Activated T-helper 1 cell treated with anti-CD3 and anti-CD28 coated beads, Interleukin-12 subunit alpha, Interleukin-12 subunit beta, Interleukin-2, Interleukin-4 antibody, amounts not matched to agents 30 ng/mL and 10 ng/mL and 1 ng/mL, durations not matched to agents 14 hours and 24 hours and 36 hours (primary cell): ENCODE measurements around the gene ZYG11B. TPM values are rescaled to one million over a fixed set of nuclear protein-coding genes. Genes with fewer than 3 reads are reported as not detected.
"Not testable (repeated sequence)": the region's sequence is repeated elsewhere in the genome, so short reads cannot be mapped to it uniquely, and the experiment has no call there.

Experiments used
- DNase-seq: peaks from one replicate; pipeline ENCODE4 v3.0.0; 2021; ENCODE audit warnings: low spot score
- H3K27ac Mint-ChIP-seq: one replicate; pipeline ENCODE4 v1.8.0; 2021; ENCODE audit warnings: mild to moderate bottlenecking, mixed read lengths
- H3K27me3 Mint-ChIP-seq: one replicate; pipeline ENCODE4 v1.8.0; 2022; ENCODE audit warnings: mild to moderate bottlenecking, moderate library complexity, mixed read lengths; ENCODE audit not compliant: insufficient read depth
- H3K36me3 Mint-ChIP-seq: one replicate; pipeline ENCODE4 v1.8.0; 2021; ENCODE audit warnings: low read depth, mixed read lengths
- H3K4me1 Mint-ChIP-seq: one replicate; pipeline ENCODE4 v1.8.0; 2021; ENCODE audit warnings: low read depth, mixed read lengths
- H3K4me3 Mint-ChIP-seq: one replicate; pipeline ENCODE4 v1.8.0; 2021; ENCODE audit warnings: mild to moderate bottlenecking, moderate library complexity, mixed read lengths
- H3K9me3 Mint-ChIP-seq: one replicate; pipeline ENCODE4 v1.8.0; 2021; ENCODE audit warnings: mixed read lengths
- intact Hi-C: fragments of 100-400 bp; cut with micrococcal nuclease; formaldehyde crosslinking; loops from one replicate; pipeline ENCODE4 v1.15.1; 2024
- total RNA-seq: library from RNA; stranded (reverse); gene quantifications from 2 replicates; pipeline ENCODE4 v1.2.3, GENCODE V29; 2022

The ZYG11B gene
- total RNA-seq, 1 donor from 2014 or later = 8.4 TPM

DNA sequence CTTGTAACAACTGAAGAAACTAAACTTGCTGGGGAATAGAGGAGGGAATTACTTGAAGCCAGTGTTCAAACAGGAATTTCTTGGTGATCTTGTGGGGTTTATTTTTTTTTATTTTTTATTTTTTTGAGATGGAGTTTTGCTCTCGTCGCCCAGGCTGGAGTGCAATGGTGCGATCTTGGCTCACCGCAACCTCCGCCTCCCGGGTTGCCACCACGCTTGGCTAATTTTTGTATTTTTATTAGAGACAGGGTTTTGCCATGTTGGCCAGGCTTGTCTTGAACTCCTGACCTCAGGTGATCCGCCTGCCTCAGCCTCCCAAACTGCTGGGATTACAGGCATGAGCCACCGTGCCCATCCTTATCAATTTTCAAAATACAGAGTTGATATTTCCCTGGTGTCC lies 23.2 kb downstream of the ZYG11B start:
- DNase-seq, H3K4me3 Mint-ChIP-seq, H3K27me3 Mint-ChIP-seq, intact Hi-C loops, H3K9me3 Mint-ChIP-seq, H3K27ac Mint-ChIP-seq, H3K4me1 Mint-ChIP-seq, H3K36me3 Mint-ChIP-seq: not testable (repeated sequence)

- intact Hi-C loops, DNase-seq, H3K36me3 Mint-ChIP-seq, H3K9me3 Mint-ChIP-seq, H3K27ac Mint-ChIP-seq, H3K27me3 Mint-ChIP-seq, H3K4me3 Mint-ChIP-seq, H3K4me1 Mint-ChIP-seq: not testable (repeated sequence)
Measured at GRCh38 chr1:52750139-52750538, 23.9 kb downstream of the ZYG11B start.

- no peak overlapping the region for H3K27ac Mint-ChIP-seq
Measured at GRCh38 chr1:52751589-52752483, 25.6 kb downstream of the ZYG11B start.

GRCh38 chr1:52752484-52752826 lies 26.2 kb downstream of the ZYG11B start:
- no peak for DNase-seq
- no peak overlapping the region for H3K27ac Mint-ChIP-seq
- no peaks in the 10 kb centered on the region for H3K4me1 Mint-ChIP-seq
- intact Hi-C loops = no loop called here
- H3K27me3 Mint-ChIP-seq = no peaks in the 10 kb centered on the region
- H3K9me3 Mint-ChIP-seq = no peaks in the 10 kb centered on the region
- H3K4me3 Mint-ChIP-seq = no peak overlapping the region
- peaks cover 2% of the 10 kb centered on the region for H3K36me3 Mint-ChIP-seq

More at GRCh38 chr1:52751589-52752483, 25.6 kb downstream of the ZYG11B start:
- H3K36me3 Mint-ChIP-seq = peaks cover 2% of the 10 kb centered on the region
- no peak overlapping the region for H3K4me3 Mint-ChIP-seq
- no peaks in the 10 kb centered on the region for H3K9me3 Mint-ChIP-seq
- intact Hi-C loops = no loop called here
- DNase-seq = no peak
- H3K4me1 Mint-ChIP-seq = no peaks in the 10 kb centered on the region
- no peaks in the 10 kb centered on the region for H3K27me3 Mint-ChIP-seq

GRCh38 chr1:52753169-52753568 lies 26.9 kb downstream of the ZYG11B start:
- H3K36me3 Mint-ChIP-seq = peaks cover 2% of the 10 kb centered on the region
- intact Hi-C loops = no loop called here

GRCh38 chr1:52756020-52756419 lies 29.8 kb downstream of the ZYG11B start:
- Mint-ChIP-seq H3K9me3 (no peaks in the 10 kb centered on the region), H3K27ac (no peak overlapping the region), H3K4me3 (no peak overlapping the region), H3K36me3 (peaks cover 2% of the 10 kb centered on the region), H3K27me3 (no peaks in the 10 kb centered on the region), H3K4me1 (no peaks in the 10 kb centered on the region)
- DNase-seq = no peak
- intact Hi-C loops = no loop called here

More at GRCh38 chr1:52753169-52753568, 26.9 kb downstream of the ZYG11B start:
- no peak for DNase-seq
- no peaks in the 10 kb centered on the region for H3K27me3 Mint-ChIP-seq
- no peak overlapping the region for H3K27ac Mint-ChIP-seq
- H3K4me1 Mint-ChIP-seq = no peaks in the 10 kb centered on the region
- no peaks in the 10 kb centered on the region for H3K9me3 Mint-ChIP-seq
- no peak overlapping the region for H3K4me3 Mint-ChIP-seq

- intact Hi-C loops = no loop called here
- no peak for DNase-seq
- no peak overlapping the region for H3K27ac Mint-ChIP-seq
- H3K27me3 Mint-ChIP-seq = no peaks in the 10 kb centered on the region
- H3K4me3 Mint-ChIP-seq = no peak overlapping the region
- H3K9me3 Mint-ChIP-seq = no peaks in the 10 kb centered on the region
- H3K36me3 Mint-ChIP-seq = peaks cover 11% of the 10 kb centered on the region
- H3K4me1 Mint-ChIP-seq = no peaks in the 10 kb centered on the region
Measured at GRCh38 chr1:52759908-52760307, 33.7 kb downstream of the ZYG11B start.

DNA sequence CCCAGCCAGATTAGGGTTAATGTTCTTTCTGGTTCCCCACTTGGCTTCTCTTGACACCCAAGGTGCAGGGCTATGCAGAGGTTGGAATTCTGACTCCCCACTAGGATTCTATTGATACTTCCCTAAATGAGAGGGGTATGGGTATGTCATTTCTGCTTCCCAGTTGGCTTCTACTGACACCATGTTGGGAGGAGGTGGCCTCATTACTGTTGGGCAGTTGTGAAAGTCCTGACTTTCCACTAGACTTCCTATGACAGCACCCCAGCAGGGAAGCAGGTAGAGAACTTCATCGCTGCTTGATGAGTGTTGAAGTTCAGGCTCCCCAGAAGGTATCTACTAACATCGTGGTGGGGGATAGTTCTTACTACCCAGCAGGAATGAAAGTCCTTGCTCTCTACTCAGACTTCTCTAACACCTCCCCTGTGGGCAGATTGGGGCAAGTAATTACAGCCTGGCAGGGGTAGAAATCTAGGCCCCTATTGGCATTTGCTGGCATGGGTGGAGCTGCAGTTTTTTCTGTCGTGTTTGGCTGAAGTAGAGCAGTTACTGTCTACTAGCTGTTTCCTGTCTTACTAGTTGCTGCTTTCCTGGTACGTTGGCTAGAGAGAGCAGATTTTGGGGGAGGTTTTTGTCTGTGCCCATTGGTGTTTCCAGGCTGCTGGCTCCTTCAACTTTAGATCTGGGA lies 41.5 kb downstream of the ZYG11B start:
- Mint-ChIP-seq H3K4me3 (no peak overlapping the region), H3K36me3 (peaks cover 11% of the 10 kb centered on the region), H3K9me3 (no peaks in the 10 kb centered on the region), H3K27ac (no peak overlapping the region), H3K4me1 (no peaks in the 10 kb centered on the region), H3K27me3 (no peaks in the 10 kb centered on the region)
- no peak for DNase-seq
- intact Hi-C loops = no loop called here

DNA sequence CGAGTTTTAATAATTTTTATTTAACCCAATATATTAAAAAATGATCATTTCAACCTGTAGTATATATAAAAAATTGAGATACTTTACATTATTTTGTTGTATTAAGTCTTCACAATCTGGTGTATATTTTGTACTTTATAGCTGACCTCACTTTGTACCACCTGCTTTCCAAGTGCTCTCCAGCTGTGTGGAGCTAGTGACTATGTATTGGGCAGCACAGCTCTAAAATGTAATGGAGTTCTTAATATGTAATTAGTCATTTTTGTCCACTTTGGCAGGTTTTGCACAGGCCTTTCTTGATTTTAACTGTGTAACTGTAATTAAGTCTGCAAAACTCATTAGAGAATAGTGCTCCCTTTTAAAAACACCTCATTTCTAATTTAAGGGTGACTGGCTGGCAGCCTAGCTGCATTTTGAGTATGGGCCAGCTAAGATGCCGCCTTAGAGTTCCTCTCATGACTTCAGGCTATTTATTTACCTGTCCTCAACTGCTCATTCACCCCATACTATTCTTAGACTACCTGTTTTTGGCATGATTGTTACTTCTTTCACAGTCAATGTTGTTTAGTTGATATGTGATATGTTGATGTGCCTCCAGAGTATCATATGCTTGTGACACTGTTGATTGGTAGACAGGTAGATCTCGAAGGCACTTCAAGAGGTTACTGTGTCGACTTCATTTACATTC lies 43.2 kb downstream of the ZYG11B start:
- H3K36me3 Mint-ChIP-seq = peaks cover 8% of the 10 kb centered on the region
- intact Hi-C loops = no loop called here
- no peak overlapping the region for H3K27ac Mint-ChIP-seq
- no peaks in the 10 kb centered on the region for H3K4me1 Mint-ChIP-seq
- no peaks in the 10 kb centered on the region for H3K27me3 Mint-ChIP-seq
- no peak for DNase-seq
- no peak overlapping the region for H3K4me3 Mint-ChIP-seq
- H3K9me3 Mint-ChIP-seq = no peaks in the 10 kb centered on the region

- no peaks in the 10 kb centered on the region for H3K9me3 Mint-ChIP-seq
- intact Hi-C loops = no loop called here
- no peaks in the 10 kb centered on the region for H3K4me1 Mint-ChIP-seq
- H3K27ac Mint-ChIP-seq = no peak overlapping the region
- no peak for DNase-seq
- no peaks in the 10 kb centered on the region for H3K27me3 Mint-ChIP-seq
- no peak overlapping the region for H3K4me3 Mint-ChIP-seq
- H3K36me3 Mint-ChIP-seq = peaks cover 13% of the 10 kb centered on the region
Measured at GRCh38 chr1:52771384-52771783, 45.1 kb downstream of the ZYG11B start.

- H3K36me3 Mint-ChIP-seq = peaks cover 18% of the 10 kb centered on the region
- no peak for DNase-seq
- no peaks in the 10 kb centered on the region for H3K4me1 Mint-ChIP-seq
- no peak overlapping the region for H3K4me3 Mint-ChIP-seq
- H3K27me3 Mint-ChIP-seq = no peaks in the 10 kb centered on the region
- intact Hi-C loops = no loop called here
- no peak overlapping the region for H3K27ac Mint-ChIP-seq
- no peaks in the 10 kb centered on the region for H3K9me3 Mint-ChIP-seq
Measured at GRCh38 chr1:52786148-52786547, 59.9 kb downstream of the ZYG11B start.

GRCh38 chr1:52790429-52790828 lies 64.2 kb downstream of the ZYG11B start:
- H3K27ac Mint-ChIP-seq, intact Hi-C loops, H3K4me1 Mint-ChIP-seq, DNase-seq, H3K4me3 Mint-ChIP-seq, H3K27me3 Mint-ChIP-seq, H3K36me3 Mint-ChIP-seq, H3K9me3 Mint-ChIP-seq: not testable (repeated sequence)

DNA sequence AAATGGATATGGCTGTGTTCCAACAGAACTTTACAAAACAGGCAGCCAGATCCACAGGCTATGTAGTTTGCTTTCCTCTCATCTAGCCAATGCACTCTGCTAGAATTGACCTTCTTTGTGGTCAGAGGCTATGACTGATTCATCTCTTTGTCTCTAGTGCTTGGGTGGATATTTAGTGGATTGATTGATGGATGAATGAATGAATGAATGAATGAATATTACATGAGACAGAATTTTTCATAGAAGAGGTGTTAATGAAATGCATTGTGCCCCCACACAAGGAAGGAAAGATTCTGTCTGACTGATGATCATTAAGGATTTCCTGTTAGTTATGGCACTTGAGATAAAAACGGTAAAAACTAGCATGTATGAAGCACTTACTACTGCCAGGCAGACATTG lies 65.8 kb downstream of the ZYG11B start:
- Mint-ChIP-seq H3K4me3 (no peak overlapping the region), H3K27ac (no peak overlapping the region), H3K27me3 (no peaks in the 10 kb centered on the region), H3K36me3 (peaks cover 10% of the 10 kb centered on the region), H3K9me3 (no peaks in the 10 kb centered on the region), H3K4me1 (no peaks in the 10 kb centered on the region)
- no peak for DNase-seq
- intact Hi-C loops = no loop called here
